Activated B cell treated with CpG ODN at 0.5 μM for 24 hours (primary cell): ENCODE data around the gene ADAMTS17. TPM values are rescaled to one million over a fixed set of nuclear protein-coding genes. Genes with fewer than 3 reads are reported as not detected.

Experiments used
- ATAC-seq: fragments of 200-7000 bp; cut with Tn5 transposase; one replicate; pipeline ENCODE4 v1.10.0; 2021; ENCODE audit warnings: low read depth, mild to moderate bottlenecking, moderate library complexity
- CTCF ChIA-PET: fragments of 350-600 bp; sonication (Branson Sonifier 250); formaldehyde crosslinking; loops from one replicate; lab custom pipeline; 2021; ENCODE audit warnings: antibody characterized with exemption; lab: Charles Lee
- POLR2A ChIA-PET: fragments of 350-600 bp; sonication (Branson Sonifier 250); formaldehyde crosslinking; loops from one replicate; lab custom pipeline; 2021; ENCODE audit warnings: antibody characterized with exemption; lab: Charles Lee
- DNase-seq: peaks from one replicate; pipeline ENCODE4 v3.0.0; 2022
- H3K27ac Mint-ChIP-seq: one replicate; pipeline ENCODE4 v1.8.0; 2020; ENCODE audit warnings: mixed read lengths
- H3K27me3 Mint-ChIP-seq: one replicate; pipeline ENCODE4 v1.8.0; 2021; ENCODE audit warnings: mixed read lengths
- H3K36me3 Mint-ChIP-seq: one replicate; pipeline ENCODE4 v1.8.0; 2021; ENCODE audit warnings: low read depth, mixed read lengths
- H3K4me1 Mint-ChIP-seq: one replicate; pipeline ENCODE4 v1.8.0; 2021; ENCODE audit warnings: mixed read lengths
- H3K4me3 Mint-ChIP-seq: one replicate; pipeline ENCODE4 v1.8.0; 2020; ENCODE audit warnings: mild to moderate bottlenecking, mixed read lengths
- H3K9me3 Mint-ChIP-seq: one replicate; pipeline ENCODE4 v1.8.0; 2020; ENCODE audit warnings: mixed read lengths
- intact Hi-C: fragments of 100-400 bp; cut with micrococcal nuclease; formaldehyde crosslinking; loops from one replicate; pipeline ENCODE4 v1.15.1; 2024
- total RNA-seq: library from RNA; stranded (reverse); gene quantifications from 2 replicates; pipeline ENCODE4 v1.2.3, GENCODE V29; 2022
- TF ChIP-seq, protein P1 (sequence below): fragments of 200-600 bp; IDR thresholded peaks from one replicate; pipeline ENCODE4 v1.8.0; 2022; ENCODE audit warnings: antibody characterized with exemption, mild to moderate bottlenecking

The ADAMTS17 gene
- total RNA-seq, 1 donor from 2014 or later = 1.6 TPM

DNA sequence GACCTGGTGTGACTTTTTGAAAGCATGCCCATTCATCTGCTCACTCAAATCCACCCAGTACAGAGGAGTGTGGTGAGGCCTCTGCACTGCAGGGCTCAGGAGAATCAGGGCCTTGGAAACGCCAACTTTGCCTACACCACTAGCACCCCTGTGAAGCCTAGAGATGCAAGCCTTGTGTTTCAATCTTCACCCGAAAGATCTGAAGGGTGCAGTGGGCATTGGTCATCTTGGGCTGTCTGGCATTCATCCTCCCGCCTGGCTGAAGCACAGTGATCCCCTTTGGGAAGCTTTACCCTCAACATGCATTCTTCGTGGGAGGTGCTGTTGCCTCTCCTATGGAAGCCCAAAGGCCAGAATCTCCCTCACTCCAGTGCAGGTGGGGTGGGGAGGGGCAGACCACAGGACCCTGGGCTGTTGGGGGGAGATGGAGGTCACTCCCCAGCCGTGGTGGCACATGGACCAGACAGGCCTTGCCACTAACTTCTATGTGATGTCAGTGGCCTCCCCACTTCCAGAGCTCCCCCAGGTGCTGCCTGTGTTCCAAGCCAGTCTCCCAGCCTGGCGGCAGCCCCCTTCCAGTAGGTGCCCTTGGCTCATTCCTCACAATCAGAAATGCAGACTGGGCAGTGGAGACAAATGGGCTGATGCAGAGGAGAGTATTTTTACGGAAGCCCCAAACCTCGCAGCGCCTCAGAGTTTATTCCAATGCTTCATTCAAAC, 92.5 kb downstream of the ADAMTS17 start:
- TF ChIP-seq, protein P1, sequence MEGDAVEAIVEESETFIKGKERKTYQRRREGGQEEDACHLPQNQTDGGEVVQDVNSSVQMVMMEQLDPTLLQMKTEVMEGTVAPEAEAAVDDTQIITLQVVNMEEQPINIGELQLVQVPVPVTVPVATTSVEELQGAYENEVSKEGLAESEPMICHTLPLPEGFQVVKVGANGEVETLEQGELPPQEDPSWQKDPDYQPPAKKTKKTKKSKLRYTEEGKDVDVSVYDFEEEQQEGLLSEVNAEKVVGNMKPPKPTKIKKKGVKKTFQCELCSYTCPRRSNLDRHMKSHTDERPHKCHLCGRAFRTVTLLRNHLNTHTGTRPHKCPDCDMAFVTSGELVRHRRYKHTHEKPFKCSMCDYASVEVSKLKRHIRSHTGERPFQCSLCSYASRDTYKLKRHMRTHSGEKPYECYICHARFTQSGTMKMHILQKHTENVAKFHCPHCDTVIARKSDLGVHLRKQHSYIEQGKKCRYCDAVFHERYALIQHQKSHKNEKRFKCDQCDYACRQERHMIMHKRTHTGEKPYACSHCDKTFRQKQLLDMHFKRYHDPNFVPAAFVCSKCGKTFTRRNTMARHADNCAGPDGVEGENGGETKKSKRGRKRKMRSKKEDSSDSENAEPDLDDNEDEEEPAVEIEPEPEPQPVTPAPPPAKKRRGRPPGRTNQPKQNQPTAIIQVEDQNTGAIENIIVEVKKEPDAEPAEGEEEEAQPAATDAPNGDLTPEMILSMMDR = no peak
- Mint-ChIP-seq H3K27ac (no peak overlapping the region), H3K4me3 (no peak overlapping the region), H3K9me3 (no peaks in the 10 kb centered on the region), H3K4me1 (no peaks in the 10 kb centered on the region), H3K36me3 (no peaks in the 10 kb centered on the region), H3K27me3 (no peaks in the 10 kb centered on the region)
- ChIA-PET CTCF (no interaction called here), POLR2A (no interaction called here)
- intact Hi-C loops = no loop called here
- ATAC-seq (no peak), DNase-seq (no peak)

DNA sequence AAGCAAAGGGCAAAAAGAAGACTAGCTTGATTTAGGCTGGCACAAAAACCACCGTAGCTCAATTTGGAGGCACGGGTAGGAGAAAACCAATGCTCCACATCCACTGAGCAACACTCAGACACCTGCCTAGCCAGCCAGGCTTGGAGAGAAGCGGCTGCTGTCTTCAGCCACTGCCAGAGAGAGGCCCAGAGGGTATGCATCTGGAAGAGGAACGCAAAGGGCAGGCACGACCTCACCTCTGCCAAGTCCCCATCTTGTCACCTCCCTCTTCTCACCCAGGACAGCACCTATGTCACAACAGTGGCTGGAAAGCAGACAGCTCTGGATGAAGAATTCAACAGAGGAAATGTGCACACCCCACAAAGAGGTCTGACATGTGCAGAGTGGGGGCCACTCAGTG, 93.5 kb downstream of the ADAMTS17 start:
- H3K27ac Mint-ChIP-seq = no peak overlapping the region
- DNase-seq (no peak), ATAC-seq (no peak)
- ChIA-PET CTCF (no interaction called here), POLR2A (no interaction called here)
- no peaks in the 10 kb centered on the region for H3K9me3 Mint-ChIP-seq
- no peak overlapping the region for H3K4me3 Mint-ChIP-seq
- intact Hi-C loops = no loop called here
- no peaks in the 10 kb centered on the region for H3K36me3 Mint-ChIP-seq
- no peaks in the 10 kb centered on the region for H3K27me3 Mint-ChIP-seq
- no peaks in the 10 kb centered on the region for H3K4me1 Mint-ChIP-seq
- TF ChIP-seq, protein P1 = no peak

GRCh38 chr15:100247228-100248225, 94.2 kb downstream of the ADAMTS17 start:
- ATAC-seq = no peak
- Mint-ChIP-seq H3K27ac (no peak overlapping the region), H3K9me3 (peaks cover under 1% of the 10 kb centered on the region), H3K4me3 (no peak overlapping the region), H3K36me3 (no peaks in the 10 kb centered on the region), H3K4me1 (no peaks in the 10 kb centered on the region), H3K27me3 (no peaks in the 10 kb centered on the region)
- ChIA-PET POLR2A (no interaction called here), CTCF (no interaction called here)
- intact Hi-C loops = no loop called here
- TF ChIP-seq, protein P1 = no peak
- no peak for DNase-seq

DNA sequence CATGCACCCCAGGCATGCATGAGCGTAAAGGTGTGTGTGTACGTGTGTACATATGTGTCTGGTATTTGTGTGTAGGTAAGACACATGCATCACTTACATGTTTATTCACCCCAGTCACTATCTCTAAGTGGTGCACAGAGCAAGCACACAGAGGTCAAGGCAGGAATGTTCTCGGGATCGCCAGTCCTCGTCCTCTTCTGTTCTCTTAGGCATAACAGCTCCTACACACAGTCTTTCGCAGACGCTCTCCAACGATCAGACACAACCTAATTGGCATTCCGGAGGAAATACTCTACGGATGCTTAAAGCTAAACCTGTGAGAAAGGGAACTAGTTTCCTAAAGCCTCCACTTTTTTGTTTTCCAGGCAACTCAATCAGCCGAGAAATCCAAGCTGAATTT, 95.9 kb downstream of the ADAMTS17 start:
- H3K4me3 Mint-ChIP-seq = no peak overlapping the region
- H3K27me3 Mint-ChIP-seq = no peaks in the 10 kb centered on the region
- intact Hi-C loops = no loop called here
- TF ChIP-seq, protein P1 = no peak
- H3K4me1 Mint-ChIP-seq = no peaks in the 10 kb centered on the region
- no peak overlapping the region for H3K27ac Mint-ChIP-seq
- ChIA-PET POLR2A (no interaction called here), CTCF (no interaction called here)
- H3K9me3 Mint-ChIP-seq = peaks cover 5% of the 10 kb centered on the region
- no peaks in the 10 kb centered on the region for H3K36me3 Mint-ChIP-seq
- ATAC-seq (no peak), DNase-seq (no peak)

DNA sequence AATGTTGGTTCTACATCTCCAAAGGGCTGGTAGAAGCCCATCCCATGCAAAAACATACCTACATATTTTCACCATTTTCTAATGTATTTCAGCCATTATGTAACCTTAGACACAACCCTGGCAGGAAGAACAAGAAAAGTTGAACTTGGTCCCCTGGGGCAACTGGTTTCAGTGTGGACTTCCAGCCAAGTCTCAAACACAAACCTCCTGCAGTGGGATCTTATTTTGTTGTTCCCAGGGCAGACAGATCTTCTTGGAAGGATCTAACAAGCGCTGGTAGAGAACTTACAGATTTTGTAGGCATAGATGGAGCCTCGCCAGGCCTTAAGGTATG, 96.3 kb downstream of the ADAMTS17 start:
- Mint-ChIP-seq H3K4me1 (no peaks in the 10 kb centered on the region), H3K9me3 (peaks cover 5% of the 10 kb centered on the region), H3K27me3 (no peaks in the 10 kb centered on the region), H3K36me3 (no peaks in the 10 kb centered on the region), H3K27ac (no peak overlapping the region), H3K4me3 (no peak overlapping the region)
- CTCF ChIA-PET = no interaction called here
- ATAC-seq = no peak
- TF ChIP-seq, protein P1 = no peak
- POLR2A ChIA-PET = no interaction called here
- intact Hi-C loops = no loop called here
- DNase-seq = no peak
